ENCODE data around the gene BOD1L2.

The BOD1L2 gene

DNA sequence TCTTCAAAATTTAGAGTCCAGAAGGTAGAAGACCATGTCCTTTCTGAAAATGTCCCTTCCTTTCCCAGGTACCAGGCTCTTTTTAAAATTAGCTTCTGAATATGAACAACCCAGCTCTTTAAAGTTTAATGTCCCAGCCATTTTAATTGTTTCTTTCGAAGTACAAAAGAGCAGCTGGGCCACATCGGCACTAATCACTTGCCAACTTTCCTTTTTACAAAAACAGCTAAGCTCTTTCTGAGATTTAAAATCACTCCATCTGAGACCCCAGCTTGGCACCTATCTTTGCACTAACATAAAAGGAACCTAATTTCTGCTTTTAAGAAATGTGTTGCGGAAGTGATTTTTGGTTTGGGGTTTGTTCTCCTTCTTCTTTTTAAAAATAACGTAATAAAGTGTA lies 2.6 kb downstream of the BOD1L2 start:
- DNase-seq (ENCODE audit: extremely low read depth in 1 of 2, low read depth in 1 of 2), result no peak

GRCh38 chr18:57150081-57150480 lies 3.2 kb downstream of the BOD1L2 start:
- no peak for DNase-seq (ENCODE audit: extremely low read depth in 1 of 2, low read depth in 1 of 2)

DNA sequence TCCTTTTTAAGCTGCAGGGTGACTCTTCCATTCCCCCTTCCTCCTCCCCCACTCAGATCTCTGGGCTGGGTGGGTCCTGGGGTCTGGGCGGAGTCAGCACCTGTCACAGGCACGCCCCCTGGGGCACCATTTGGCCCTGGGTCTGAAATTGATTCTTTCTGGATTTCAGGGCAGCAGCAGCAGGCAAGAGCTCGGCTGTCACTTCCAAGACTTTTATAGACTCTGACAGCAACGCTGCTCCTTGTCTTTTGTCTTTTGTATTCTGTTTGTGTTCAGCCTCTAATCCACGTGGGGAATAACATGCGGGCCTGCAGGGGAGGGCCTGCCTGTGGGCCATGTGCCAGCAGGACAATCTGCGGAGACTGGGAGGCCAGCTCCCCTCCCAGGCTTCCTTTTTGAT lies 3.9 kb downstream of the BOD1L2 start:
- DNase-seq (ENCODE audit: extremely low read depth in 1 of 2, low read depth in 1 of 2), result no peak

DNA sequence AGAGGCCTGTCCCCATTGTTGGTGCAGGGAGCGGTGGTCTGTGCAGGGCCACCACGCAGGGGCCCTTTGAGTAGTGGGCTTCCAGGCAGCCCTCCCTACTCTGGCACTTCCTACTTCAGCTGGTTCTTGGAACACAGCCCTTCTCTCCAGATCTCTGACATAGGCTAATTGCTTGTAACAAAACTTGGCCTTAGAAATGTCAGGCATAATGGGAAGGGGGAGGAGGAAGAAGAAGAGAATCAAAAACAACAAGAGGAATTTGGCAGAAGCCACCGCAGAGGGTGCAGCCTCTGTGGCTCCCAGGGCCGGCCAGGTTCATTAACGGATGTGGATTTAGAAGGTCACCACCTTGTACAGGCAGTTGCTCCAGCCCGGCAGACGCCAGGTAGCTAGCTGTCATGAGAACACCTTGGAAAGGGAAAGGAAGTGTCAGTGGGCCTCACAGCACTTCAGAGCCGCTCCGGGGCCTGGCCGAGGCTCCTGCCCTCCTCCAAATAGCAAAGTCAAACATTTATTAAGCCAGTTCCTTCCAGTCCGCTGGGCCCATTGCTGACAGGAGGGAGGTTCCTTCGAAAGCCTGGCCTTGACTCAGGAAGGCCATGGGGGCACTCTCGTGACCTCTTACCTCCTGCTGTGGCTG lies 7.4 kb downstream of the BOD1L2 start:
- DNase-seq (ENCODE audit: extremely low read depth in 1 of 2, low read depth in 1 of 2), result no peak

DNA sequence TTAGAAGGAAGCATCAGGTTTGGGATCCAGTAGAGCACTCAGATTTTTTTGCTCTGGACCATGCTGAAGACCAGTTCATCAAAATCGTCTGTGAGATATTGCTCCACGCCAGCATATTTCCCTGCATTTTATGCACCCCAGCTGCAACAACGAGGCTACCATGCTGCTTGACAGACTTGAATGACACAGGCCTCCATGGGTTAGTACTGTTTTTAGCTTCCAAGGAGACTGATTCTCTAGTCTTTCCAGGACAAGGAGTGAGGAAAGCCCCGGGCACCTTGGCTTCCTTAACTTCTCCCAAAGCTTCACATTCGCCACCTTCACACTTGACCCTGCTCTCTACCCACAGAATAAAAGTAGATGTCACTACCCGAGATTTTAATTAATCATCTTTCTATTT lies 17.5 kb downstream of the BOD1L2 start:
- DNase-seq (ENCODE audit: extremely low read depth in 1 of 2, low read depth in 1 of 2), result no peak

DNA sequence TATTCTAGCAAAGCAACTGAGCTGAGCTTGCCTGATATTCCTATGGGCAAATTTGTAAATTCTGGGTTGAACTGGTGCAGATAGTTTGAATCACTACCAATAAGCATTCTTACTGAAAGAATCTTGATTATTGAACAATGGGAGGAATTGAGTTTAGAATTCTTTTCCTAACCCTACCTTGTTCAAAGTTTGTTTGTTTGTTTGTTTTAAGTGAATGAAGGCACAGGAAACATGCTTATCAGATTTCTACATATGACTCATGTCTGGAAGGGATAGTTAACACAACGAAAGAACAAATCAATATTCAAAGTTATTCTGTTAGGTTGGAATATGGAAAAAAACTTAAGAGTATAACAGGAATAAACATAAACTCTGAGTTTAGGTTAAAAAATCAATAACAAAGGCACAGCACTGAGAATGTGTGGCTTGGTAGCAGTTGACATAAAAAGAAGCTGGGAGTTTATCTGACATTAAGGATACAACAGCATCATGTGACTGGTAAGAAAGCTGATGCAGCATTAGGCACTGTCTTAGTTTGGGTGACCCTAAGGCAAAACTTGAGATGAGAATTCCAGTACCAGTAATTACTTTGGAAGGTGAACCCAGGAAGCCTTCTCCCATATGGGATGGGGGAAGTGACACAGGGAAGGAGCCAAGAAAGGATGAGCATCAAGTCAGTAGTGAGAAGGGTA lies 20.9 kb downstream of the BOD1L2 start:
- DNase-seq (ENCODE audit: extremely low read depth in 1 of 2, low read depth in 1 of 2), result no peak

DNA sequence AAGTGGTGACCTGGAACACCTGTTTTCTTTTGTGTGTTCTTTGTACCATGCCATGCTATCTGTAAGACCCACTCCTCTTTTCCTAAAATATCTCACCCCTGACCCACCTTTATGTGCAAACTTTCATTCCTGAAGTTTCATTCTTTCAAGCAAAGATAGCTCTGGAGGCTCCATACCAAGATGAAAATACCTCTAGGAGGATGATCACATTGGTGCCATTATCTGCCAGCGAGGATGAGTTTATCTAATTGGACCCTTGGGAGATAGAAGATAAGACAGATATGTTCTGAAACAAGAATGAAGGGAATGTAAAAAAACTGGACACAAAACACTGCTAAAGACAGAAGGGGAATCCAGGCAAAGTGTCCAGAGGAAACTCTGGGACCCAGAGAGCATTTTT lies 24.1 kb downstream of the BOD1L2 start:
- DNase-seq (ENCODE audit: extremely low read depth in 1 of 2, low read depth in 1 of 2), result no peak

DNA sequence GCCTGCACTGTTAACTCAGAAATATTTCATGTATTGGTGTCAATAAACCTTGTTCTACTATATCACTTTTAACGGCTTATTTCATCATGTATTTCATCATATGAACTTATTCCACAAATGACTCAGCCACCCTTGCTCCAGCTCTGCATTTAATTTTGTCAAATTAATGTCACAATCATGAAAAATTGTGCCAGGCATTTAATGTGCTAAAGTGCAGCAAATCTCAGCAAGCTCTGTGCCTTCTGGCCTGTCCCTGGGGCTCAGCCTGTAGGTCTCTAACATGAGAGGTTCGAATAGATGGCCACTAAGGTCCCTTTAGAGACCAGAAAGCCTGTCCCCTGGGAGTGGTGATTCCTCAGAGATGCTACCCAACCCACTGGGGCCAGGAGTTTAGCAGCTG lies 28.6 kb downstream of the BOD1L2 start:
- DNase-seq (ENCODE audit: extremely low read depth in 1 of 2, low read depth in 1 of 2), result no peak

DNA sequence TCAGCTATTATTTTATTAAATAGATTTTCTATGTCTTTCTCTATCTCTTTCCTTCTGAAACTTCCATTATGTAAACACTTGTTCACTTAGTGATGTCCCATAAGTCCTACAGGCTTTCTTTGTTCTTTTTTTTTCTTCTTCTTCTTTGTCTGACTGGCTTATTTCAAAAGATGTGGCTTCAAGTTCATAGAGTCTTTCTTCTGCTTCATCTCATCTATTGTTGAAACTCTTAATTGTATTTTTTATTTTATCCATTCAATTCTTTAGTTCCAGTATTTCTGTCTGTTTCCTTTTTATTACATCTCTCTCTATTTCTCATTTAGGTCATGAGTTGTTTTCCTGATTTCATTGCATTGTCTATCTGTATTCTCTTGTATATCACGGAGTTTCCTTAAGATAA lies 38.5 kb downstream of the BOD1L2 start:
- DNase-seq (ENCODE audit: extremely low read depth in 1 of 2, low read depth in 1 of 2), result no peak

DNA sequence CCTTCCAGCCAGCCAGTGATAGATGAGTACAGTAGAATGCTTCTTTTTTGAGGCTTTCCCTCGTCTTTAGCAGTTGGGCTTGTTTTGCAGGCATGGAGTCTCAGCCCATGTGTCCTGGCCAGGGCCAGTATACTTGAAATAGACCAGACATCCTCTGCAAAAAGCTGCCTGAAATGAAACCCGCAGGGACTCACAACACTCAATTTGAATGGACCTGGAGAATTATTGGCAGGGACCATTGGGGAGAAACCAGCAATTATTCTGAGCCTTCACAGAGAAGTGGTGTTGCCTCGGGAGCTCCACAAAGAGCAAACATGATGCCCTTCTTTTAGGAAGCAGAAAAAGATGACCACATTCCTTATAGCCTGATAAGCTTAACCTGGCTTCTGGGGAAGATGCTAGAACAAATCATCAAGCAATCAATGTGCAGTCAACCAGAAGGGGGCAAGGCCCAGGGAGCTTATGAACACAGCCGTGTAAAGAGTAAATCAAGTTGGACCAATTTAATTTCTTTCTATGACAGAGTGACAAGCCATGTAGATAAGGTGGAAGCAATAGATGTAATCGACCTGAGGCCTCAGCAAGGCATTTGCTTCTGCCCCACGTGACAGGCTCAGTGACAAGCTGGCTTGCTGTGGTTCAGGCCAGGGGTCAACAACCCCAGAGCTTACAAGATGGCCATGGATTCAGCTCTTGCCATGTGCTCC lies 42.1 kb downstream of the BOD1L2 start:
- DNase-seq (ENCODE audit: extremely low read depth in 1 of 2, low read depth in 1 of 2), result no peak

- DNase-seq (ENCODE audit: extremely low read depth in 1 of 2, low read depth in 1 of 2), result no peak
Measured at GRCh38 chr18:57190026-57190425, 43.1 kb downstream of the BOD1L2 start.

- no peak for DNase-seq (ENCODE audit: extremely low read depth in 1 of 2, low read depth in 1 of 2)
Measured at GRCh38 chr18:57194070-57194469, 47.2 kb downstream of the BOD1L2 start.

DNA sequence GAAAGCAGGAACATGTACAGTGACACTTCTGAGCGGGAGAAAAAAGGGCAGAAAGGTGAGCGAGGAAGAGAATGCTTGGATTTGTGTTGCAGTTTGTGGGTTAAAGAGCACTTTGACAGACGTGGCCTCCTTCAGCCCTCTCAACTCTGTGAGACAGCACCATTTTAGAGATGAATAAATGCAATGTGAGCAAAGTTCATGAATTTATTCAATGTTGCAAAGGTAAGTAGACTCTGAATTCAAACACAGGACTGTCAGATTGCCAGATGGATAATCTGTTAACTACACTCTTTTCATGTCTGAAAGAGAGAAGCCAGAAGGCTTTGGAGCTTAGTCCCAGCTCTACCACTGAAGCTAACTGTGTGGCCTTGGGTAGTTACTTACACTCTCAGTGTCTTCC lies 47.7 kb downstream of the BOD1L2 start:
- no peak for DNase-seq (ENCODE audit: extremely low read depth in 1 of 2, low read depth in 1 of 2)

DNA sequence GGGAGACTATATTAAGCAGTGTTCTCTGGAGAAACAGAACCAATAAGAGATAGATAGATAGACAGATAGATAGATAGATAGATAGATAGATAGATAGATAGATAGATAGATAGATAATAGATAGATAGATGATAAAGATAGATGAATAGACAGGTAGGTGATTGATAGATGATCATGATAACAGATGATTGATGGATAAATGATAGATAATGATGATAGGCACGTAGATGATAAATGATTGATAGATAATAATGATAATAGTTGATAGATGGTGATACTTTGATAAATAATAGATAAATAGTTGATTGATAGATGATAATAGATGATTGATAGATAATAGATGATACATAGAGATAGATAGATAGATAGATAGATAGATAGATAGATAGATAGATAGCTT lies 48.5 kb downstream of the BOD1L2 start:
- DNase-seq (ENCODE audit: extremely low read depth in 1 of 2, low read depth in 1 of 2), result no peak

DNA sequence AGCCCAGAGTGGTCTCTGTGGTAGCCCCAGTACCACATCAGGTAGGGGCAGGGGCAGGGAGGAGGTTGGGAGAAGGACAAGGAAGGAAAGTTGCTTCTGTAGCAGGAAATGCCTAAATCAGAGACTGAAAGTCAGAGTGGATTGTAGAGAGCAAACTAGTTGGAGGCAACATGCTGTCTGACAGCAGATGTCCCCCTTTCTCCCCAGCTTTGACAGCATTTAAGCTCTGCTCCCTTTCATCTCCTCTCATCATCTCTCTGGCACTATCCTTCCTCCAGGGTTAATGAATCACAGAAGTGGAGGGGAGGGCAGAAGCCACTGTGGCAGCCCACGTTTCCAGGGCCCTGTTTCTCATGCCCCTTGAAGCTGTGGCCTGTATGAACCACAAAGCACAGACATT lies 50.4 kb downstream of the BOD1L2 start:
- no peak for DNase-seq (ENCODE audit: extremely low read depth in 1 of 2, low read depth in 1 of 2)

- DNase-seq (ENCODE audit: extremely low read depth in 1 of 2, low read depth in 1 of 2), result no peak
Measured at GRCh38 chr18:57198073-57198472, 51.2 kb downstream of the BOD1L2 start.
